HG02678 (cell line): ENCODE measurements around the gene ANKS6.

ENCODE experiments used
- ATAC-seq: cut with Tn5 transposase; IDR thresholded peaks from one replicate; pipeline ENCODE4 v1.9.1; 2021; ENCODE audit warnings: mild to moderate bottlenecking, moderate library complexity; ENCODE audit not compliant: unreplicated experiment

ANKS6 gene

DNA sequence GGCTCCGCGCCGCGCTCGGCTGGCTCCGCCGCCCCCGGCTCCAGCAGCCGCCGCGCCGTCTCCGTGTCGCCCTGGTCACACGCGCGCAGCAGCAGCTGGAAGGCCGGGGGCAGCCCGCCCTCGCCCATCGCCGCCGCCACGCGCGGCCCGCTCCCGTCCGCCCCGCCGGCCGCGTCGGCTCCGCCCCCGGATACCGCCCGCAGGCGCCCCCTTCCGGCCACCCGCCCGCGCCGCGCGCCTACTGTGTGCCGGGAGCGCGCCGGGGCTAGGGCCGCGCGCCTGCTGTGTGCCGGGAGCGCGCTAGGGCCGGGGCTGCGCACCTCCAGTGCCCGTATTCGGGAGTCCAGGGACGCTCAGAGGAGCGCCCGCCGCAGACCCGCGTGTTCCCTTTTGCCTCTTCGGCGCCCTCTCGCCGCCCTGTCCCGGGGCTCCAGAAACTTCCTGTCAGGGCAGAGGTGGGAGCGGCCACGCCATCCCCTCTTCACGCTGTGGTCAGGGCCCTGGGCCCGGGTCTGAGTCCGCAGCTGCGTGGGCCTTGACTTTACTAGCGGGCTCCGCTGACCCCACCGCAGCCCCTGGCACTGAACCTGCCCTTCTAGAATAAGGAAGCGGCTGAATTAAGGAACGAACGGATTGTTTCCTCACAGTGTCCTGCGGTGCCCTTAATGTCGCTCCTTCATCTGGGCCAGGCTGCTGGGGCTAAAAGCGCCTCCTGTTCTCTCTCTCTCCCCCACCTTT, at the start of gene ANKS6:
Gene ANKS6, minus strand, starts transcription at position 192 of the 738 bp plus-strand sequence. Its CDS starts 64 bp downstream, at position 128.
- peak; percentile 90 for ATAC-seq

GRCh38 chr9:98846081-98846480, 49.7 kb upstream of the ANKS6 start:
- ATAC-seq: no peak

DNA sequence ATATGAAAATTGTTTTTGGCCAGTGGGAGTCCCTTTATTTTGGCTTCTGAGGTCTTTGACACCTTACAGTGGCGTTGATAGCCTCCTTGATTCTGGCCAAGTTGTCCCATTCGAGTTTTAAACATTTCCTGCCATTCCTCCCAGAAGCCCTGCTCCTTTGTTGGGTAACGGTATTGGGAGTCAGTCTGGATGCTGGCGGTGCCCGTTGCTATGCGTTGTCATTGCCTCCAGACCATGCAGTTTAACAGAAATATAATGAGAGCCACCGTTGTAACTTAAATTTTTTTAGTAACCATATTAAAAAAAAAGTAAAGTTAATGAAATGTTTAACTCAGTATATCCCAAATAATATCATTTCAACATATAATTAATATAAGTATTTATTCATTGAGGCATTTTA, 46.2 kb upstream of the ANKS6 start:
- ATAC-seq: no peak

GRCh38 chr9:98839724-98840123, 43.4 kb upstream of the ANKS6 start:
- ATAC-seq: no peak

- no peak for ATAC-seq
Measured at GRCh38 chr9:98838868-98839565, 42.7 kb upstream of the ANKS6 start.

GRCh38 chr9:98838155-98838867, 42.0 kb upstream of the ANKS6 start:
- ATAC-seq: no peak

DNA sequence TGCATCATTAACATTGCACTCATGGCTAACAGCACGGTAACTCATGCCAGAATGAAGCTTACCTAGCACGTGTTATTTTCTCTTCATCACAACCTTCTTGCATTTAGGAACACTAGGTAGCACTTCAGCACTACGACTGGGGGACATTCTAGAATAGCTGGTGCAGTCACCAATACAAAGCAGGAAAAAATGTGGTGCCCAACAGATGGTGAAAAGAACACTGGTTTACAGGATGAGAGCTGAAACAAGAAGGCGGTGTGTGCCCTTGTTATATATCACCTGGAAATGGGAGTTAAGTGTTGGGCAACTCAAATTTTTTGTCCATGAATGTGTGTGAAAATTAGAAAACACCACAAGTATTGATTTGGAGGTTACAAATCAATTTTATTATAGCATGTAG, 41.2 kb upstream of the ANKS6 start:
- no peak for ATAC-seq

DNA sequence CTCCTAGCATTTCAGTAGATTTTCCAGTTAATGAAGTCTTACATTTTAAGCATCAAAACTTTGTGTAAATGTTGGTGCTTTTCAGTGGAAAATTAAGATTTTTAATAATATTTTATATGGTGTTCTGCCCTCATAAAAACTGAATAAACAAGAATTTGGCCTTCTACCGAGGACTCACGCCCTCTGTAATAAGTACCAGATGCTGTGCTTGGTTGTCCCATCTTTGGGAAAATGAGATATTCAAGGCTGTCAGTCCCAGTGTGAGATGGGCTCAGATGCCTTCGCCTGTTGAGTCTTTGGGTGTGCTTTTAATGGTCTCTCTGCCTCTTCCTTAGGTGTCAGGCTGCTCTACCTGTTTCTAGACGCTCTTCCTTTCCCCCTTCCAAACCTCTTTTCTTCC, 39.9 kb upstream of the ANKS6 start:
- no peak for ATAC-seq

DNA sequence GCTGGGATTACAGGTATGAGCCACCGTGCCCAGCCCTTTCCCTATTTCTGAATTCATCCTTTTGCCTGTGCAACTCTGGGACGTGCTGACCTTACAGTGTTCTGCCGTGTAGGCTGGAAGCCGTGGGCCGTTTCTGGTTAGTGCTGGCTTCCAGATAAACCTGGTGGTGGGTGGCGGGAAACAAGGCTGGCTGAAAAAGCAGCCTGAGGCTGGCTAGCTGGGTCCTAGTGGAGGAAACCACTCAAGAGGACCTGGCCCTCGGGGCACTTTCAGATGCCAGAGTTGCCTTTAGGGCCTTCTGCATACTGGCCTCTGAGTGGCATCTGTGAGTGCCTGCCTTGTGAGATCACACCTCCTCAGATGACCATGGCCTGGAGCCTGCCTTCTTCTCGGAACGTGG, 38.0 kb upstream of the ANKS6 start:
- ATAC-seq: no peak

DNA sequence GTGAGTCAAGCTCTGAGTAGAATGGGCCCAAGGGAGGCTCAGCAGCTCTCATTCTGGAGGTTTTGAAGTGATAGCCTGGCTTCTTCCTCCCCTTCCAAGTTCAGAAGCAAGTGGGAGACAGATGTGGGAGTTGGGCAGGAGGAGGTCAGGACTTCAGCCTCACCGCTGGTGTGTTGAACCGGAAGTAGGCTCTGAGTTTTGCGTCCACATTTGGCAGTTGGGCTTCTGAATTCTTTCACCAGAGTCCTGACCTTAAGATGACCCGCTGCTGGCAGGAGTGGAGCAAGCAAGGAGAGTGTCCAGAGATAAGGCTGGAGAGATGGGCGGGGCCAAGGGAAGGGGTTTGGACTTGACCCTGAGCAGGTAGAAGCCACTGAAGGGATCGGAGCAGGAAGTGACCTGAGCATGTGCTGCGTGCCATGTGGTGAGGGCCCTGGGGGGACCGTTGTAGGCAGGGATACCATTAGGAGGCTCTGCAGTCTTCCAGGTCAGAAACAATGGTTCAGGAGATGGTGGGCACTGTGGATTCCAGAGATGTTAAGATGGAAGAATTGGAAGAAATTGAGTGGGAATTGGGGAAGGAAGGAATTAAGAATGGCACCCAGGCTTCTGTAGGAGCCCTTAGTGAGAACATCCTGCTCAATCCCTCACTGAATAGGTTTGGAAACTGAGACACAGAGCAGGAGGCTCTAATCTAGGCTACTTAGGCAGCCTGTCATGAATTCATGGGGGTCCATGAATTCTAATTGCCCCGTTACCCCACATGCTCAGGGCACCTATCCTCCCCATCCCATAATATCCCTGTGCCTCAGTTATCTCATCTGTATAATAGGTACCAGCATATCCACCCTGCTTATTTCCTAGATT, 37.0 kb upstream of the ANKS6 start:
- ATAC-seq: no peak

GRCh38 chr9:98832768-98833089, 36.4 kb upstream of the ANKS6 start:
- no peak for ATAC-seq

DNA sequence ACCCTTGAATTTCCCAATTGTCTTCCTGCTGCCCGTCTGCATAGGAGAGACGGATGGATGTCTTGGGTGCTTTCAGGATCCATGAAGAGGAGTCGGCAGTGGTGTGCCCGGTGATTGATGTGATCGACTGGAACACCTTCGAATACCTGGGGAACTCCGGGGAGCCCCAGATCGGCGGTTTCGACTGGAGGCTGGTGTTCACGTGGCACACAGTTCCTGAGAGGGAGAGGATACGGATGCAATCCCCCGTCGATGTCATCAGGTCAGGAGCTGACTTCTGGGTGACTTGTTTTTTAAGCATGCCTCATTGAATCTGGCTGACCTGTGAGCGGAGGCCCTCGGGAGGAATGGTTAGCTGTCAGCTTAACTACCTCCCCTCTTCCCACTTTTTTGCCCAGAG, 35.3 kb upstream of the ANKS6 start:
- ATAC-seq: no peak

DNA sequence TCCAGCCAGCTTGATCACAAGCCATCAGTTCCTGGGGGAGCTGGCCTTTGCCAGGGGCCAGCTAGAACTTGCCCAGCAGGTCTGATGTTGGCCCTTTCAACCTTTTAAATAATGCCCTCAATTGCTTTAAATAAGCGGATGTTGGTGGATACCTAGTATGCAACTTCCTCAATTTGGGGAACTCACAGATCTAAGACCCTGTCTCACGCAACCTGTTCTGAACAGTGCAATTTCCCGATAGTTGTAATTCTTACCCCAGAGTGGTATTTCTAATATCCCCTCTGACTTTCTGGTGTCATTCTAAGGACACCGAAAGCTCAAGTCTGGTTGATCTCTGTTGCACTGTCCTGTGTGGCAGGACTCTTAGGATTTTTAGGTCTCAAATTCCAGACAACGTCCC, 34.2 kb upstream of the ANKS6 start:
- ATAC-seq: no peak

GRCh38 chr9:98829766-98830165, 33.4 kb upstream of the ANKS6 start:
- ATAC-seq: no peak

DNA sequence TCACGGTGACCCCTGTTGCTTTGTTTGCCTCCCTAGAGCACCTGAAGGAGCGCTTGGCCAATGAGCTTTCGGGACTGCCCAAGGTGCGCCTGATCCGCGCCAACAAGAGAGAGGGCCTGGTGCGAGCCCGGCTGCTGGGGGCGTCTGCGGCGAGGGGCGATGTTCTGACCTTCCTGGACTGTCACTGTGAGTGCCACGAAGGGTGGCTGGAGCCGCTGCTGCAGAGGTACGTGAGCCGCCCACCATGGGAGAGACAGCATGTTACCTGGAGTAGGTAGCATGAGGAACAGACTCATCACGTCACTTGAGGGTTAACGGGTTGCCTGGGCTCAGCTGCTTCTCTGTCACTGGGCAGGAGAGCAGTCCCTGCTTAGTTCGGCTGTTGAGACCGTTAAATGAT, 30.4 kb upstream of the ANKS6 start:
- ATAC-seq: no peak

GRCh38 chr9:98825414-98825813, 29.1 kb upstream of the ANKS6 start:
- no peak for ATAC-seq

- no peak for ATAC-seq
Measured at GRCh38 chr9:98823666-98824334, 27.4 kb upstream of the ANKS6 start.

- no peak for ATAC-seq
Measured at GRCh38 chr9:98822661-98823060, 26.3 kb upstream of the ANKS6 start.

DNA sequence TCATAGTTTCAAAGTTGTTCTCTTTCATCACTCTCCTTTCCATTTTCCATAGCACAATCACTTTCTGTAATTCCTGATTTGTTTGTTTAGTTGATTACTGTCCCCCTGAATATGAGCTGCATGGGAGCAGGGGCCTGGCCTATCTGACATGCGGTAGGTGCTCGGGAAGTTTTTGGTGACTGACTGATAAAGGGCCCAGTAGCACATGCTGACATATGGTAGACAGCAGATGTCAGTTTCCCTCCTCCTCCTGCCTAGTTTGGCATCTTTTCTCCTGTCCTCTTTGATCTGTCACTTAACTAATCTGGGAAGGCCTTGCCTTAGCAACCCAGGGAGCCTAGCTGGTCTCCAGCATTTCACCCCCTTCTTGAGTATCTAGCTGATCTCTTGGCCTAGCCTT, 25.5 kb upstream of the ANKS6 start:
- no peak for ATAC-seq

GRCh38 chr9:98819231-98819630, 22.9 kb upstream of the ANKS6 start:
- no peak for ATAC-seq

GRCh38 chr9:98818764-98819163, 22.4 kb upstream of the ANKS6 start:
- ATAC-seq: no peak
